ENCODE results near the gene RHBDD2. TPM values are rescaled to one million over a fixed set of nuclear protein-coding genes. Genes with fewer than 3 reads are reported as not detected.

Gene RHBDD2
- polyA plus RNA-seq, 1 of the 3 experiments (the other 2 are of a cell fraction), result 77.6 TPM

DNA sequence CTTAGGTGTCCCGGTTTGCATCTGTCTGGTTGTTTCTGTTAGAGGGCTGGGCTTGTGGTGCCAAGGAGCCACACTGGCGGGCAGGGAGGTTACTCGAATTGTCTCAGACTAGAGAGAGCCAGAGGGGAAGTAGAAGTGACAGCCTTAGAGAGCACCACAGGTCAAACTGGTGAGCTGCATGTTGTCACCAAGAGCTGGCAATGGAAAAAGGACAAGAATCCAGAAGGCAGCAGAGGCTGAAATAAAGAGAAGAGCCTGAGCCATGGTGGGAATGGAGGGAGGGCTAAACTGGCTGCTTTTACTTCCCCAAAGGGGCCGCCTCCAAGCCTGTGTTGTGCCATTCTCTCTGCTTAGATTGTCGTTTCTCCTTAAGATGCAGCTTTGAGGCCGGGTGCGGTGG, 31.1 kb upstream of the RHBDD2 start:
- ChIA-PET CTCF (interaction anchor here (2.6 kb wide), 1 partner anchor 19 kb away, joined by 12 read pairs; no protein-coding TSS in a partner anchor), POLR2A (no interaction called here)
- H3K9me3 ChIP-seq, result no peaks in the 10 kb centered on the region
- H3K27ac ChIP-seq (ENCODE audit: low read depth in 2 of 2, low read length in 1 of 2), result no peak overlapping the region
- no peaks in the 10 kb centered on the region for H4K20me1 ChIP-seq (ENCODE audit: insufficient read depth)
- peaks cover under 1 to 6% of the 10 kb centered on the region in 2 experiments; a peak in 1 of 4 replicates for H3K4me1 ChIP-seq (ENCODE audit: control insufficient read depth in 1 of 2, insufficient read depth in 2 of 2, low read depth in 1 of 2, low read length in 1 of 2)
- TF ChIP-seq, protein P1, sequence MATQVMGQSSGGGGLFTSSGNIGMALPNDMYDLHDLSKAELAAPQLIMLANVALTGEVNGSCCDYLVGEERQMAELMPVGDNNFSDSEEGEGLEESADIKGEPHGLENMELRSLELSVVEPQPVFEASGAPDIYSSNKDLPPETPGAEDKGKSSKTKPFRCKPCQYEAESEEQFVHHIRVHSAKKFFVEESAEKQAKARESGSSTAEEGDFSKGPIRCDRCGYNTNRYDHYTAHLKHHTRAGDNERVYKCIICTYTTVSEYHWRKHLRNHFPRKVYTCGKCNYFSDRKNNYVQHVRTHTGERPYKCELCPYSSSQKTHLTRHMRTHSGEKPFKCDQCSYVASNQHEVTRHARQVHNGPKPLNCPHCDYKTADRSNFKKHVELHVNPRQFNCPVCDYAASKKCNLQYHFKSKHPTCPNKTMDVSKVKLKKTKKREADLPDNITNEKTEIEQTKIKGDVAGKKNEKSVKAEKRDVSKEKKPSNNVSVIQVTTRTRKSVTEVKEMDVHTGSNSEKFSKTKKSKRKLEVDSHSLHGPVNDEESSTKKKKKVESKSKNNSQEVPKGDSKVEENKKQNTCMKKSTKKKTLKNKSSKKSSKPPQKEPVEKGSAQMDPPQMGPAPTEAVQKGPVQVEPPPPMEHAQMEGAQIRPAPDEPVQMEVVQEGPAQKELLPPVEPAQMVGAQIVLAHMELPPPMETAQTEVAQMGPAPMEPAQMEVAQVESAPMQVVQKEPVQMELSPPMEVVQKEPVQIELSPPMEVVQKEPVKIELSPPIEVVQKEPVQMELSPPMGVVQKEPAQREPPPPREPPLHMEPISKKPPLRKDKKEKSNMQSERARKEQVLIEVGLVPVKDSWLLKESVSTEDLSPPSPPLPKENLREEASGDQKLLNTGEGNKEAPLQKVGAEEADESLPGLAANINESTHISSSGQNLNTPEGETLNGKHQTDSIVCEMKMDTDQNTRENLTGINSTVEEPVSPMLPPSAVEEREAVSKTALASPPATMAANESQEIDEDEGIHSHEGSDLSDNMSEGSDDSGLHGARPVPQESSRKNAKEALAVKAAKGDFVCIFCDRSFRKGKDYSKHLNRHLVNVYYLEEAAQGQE (IDR thresholded peaks at IDR 0.05; ENCODE audit: low read depth, low read length), result no peak
- no peak for TF ChIP-seq RXRA (IDR thresholded peaks at IDR 0.05; ENCODE audit: borderline replicate concordance, low read depth)
- TF ChIP-seq, protein P2, sequence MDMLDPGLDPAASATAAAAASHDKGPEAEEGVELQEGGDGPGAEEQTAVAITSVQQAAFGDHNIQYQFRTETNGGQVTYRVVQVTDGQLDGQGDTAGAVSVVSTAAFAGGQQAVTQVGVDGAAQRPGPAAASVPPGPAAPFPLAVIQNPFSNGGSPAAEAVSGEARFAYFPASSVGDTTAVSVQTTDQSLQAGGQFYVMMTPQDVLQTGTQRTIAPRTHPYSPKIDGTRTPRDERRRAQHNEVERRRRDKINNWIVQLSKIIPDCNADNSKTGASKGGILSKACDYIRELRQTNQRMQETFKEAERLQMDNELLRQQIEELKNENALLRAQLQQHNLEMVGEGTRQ (IDR thresholded peaks at IDR 0.05; ENCODE audit: borderline replicate concordance, low read depth, low read length), result no peak
- TF ChIP-seq, protein P3, sequence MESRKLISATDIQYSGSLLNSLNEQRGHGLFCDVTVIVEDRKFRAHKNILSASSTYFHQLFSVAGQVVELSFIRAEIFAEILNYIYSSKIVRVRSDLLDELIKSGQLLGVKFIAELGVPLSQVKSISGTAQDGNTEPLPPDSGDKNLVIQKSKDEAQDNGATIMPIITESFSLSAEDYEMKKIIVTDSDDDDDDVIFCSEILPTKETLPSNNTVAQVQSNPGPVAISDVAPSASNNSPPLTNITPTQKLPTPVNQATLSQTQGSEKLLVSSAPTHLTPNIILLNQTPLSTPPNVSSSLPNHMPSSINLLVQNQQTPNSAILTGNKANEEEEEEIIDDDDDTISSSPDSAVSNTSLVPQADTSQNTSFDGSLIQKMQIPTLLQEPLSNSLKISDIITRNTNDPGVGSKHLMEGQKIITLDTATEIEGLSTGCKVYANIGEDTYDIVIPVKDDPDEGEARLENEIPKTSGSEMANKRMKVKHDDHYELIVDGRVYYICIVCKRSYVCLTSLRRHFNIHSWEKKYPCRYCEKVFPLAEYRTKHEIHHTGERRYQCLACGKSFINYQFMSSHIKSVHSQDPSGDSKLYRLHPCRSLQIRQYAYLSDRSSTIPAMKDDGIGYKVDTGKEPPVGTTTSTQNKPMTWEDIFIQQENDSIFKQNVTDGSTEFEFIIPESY (IDR thresholded peaks at IDR 0.05; ENCODE audit: borderline replicate concordance, low read depth), result no peak
- TF ChIP-seq SIN3A (IDR thresholded peaks at IDR 0.05; ENCODE audit: borderline replicate concordance, low read depth, low read length), result no peak
- no peak for TF ChIP-seq FOXJ3 (CRISPR knock-in tag; IDR thresholded peaks at IDR 0.05)
- TF ChIP-seq, protein P4, sequence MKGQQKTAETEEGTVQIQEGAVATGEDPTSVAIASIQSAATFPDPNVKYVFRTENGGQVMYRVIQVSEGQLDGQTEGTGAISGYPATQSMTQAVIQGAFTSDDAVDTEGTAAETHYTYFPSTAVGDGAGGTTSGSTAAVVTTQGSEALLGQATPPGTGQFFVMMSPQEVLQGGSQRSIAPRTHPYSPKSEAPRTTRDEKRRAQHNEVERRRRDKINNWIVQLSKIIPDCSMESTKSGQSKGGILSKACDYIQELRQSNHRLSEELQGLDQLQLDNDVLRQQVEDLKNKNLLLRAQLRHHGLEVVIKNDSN (IDR thresholded peaks at IDR 0.05; ENCODE audit: borderline replicate concordance, low read depth), result no peak
- no peak for TF ChIP-seq SMC3 (IDR thresholded peaks at IDR 0.05; ENCODE audit: low read depth, low read length)
- no peak for TF ChIP-seq GATA2 (CRISPR knock-in tag; IDR thresholded peaks at IDR 0.05)
- TF ChIP-seq RFX5 (IDR thresholded peaks at IDR 0.05; ENCODE audit: low read length), result no peak
- TF ChIP-seq MXI1 (IDR thresholded peaks at IDR 0.05; ENCODE audit: low read depth, low read length), result no peak
- TF ChIP-seq POLR2AphosphoS5 (IDR thresholded peaks at IDR 0.05; ENCODE audit: low read depth, low read length), result no peak
- no peaks in the 10 kb centered on the region for H3F3A ChIP-seq (replicated peaks; ENCODE audit: insufficient read depth)
- WGBS (ENCODE audit: low lambda C conversion rate), result 76% methylated on average over 7 of the region's 7 CpGs
- H3K9ac ChIP-seq, result no peak overlapping the region
- DNase-seq, result no peak
- no peaks in the 10 kb centered on the region for H3K9me2 ChIP-seq
- no peak overlapping the region for H2AFZ ChIP-seq (ENCODE audit: low read depth)
- H3K4me3 ChIP-seq (ENCODE audit: low read depth in 2 of 2, low read length in 1 of 2), result no peak overlapping the region
- no peaks in the 10 kb centered on the region for H3K79me2 ChIP-seq (ENCODE audit: insufficient read depth)
- peaks cover 12% of the 10 kb centered on the region; the same call in 1 of the 2 replicates for H3K27me3 ChIP-seq (ENCODE audit: insufficient read depth)
- H3K36me3 ChIP-seq (replicated peaks in 1 of 2; ENCODE audit: control insufficient read depth in 1 of 2, insufficient read depth in 2 of 2, low read length in 1 of 2), result no peaks in the 10 kb centered on the region
- no peak overlapping the region for H3K4me2 ChIP-seq
